SU-DHL-6 (cell line): Measurements from ENCODE around the gene UBL3.

Experiments
- EZH2phosphoT487 ChIP-seq: fragments of 200-600 bp; sonication (generic), shearing (Covaris generic); conservative IDR thresholded peaks from 2 replicates; pipeline ENCODE4 v1.6.1; 2018; ENCODE audit warnings: mild to moderate bottlenecking, antibody characterized with exemption, low read length, moderate library complexity, mixed read lengths
- TF ChIP-seq, protein P1 (sequence below): fragments of 200-600 bp; sonication (generic); IDR thresholded peaks from one replicate; pipeline ENCODE4 v1.5.1; 2017; ENCODE audit warnings: antibody characterized with exemption, mild to moderate bottlenecking, low read length, moderate library complexity; ENCODE audit not compliant: insufficient read depth, poor library complexity, severe bottlenecking

DNA sequence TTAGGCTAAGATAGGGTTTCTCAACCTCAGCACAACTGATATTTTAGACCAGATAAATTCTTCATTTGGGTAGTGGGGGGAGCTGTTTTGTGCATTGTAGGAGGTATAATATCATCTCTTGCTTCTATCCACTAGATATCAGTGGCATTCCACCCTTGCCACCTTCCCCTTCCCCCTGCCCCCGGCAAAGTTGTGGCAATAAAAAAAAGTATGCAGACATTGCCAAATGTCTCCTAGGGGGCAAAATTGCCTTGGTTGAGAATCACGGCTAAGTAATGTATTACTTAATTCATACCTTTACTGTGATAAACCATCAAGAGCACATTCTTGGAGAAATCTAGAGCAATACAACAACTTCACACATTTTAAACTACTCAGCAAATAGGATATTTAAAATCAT lies 51.4 kb downstream of the UBL3 start:
- TF ChIP-seq, protein P1, sequence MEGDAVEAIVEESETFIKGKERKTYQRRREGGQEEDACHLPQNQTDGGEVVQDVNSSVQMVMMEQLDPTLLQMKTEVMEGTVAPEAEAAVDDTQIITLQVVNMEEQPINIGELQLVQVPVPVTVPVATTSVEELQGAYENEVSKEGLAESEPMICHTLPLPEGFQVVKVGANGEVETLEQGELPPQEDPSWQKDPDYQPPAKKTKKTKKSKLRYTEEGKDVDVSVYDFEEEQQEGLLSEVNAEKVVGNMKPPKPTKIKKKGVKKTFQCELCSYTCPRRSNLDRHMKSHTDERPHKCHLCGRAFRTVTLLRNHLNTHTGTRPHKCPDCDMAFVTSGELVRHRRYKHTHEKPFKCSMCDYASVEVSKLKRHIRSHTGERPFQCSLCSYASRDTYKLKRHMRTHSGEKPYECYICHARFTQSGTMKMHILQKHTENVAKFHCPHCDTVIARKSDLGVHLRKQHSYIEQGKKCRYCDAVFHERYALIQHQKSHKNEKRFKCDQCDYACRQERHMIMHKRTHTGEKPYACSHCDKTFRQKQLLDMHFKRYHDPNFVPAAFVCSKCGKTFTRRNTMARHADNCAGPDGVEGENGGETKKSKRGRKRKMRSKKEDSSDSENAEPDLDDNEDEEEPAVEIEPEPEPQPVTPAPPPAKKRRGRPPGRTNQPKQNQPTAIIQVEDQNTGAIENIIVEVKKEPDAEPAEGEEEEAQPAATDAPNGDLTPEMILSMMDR: no peak
- TF ChIP-seq EZH2phosphoT487: no peak
